Nephron progenitor cell (in vitro differentiated cells): ENCODE data around the gene RAB5B.

Experiments
- DNase-seq: peaks from one replicate; pipeline ENCODE4 v3.0.0; 2021
- H3K27ac Mint-ChIP-seq: 2 replicates; pipeline ENCODE4 v1.8.0; 2021; ENCODE audit warnings: mild to moderate bottlenecking, moderate library complexity, mixed read lengths
- H3K27me3 Mint-ChIP-seq: 2 replicates; pipeline ENCODE4 v1.8.0; 2021; ENCODE audit warnings: mild to moderate bottlenecking, low read depth, mixed read lengths; ENCODE audit not compliant: poor library complexity
- H3K36me3 Mint-ChIP-seq: 2 replicates; pipeline ENCODE4 v1.8.0; 2021; ENCODE audit warnings: low read depth, mixed read lengths
- H3K4me1 Mint-ChIP-seq: 2 replicates; pipeline ENCODE4 v1.8.0; 2021; ENCODE audit warnings: mixed read lengths
- H3K4me3 Mint-ChIP-seq: 2 replicates; pipeline ENCODE4 v1.8.0; 2021; ENCODE audit warnings: mild to moderate bottlenecking, moderate library complexity, mixed read lengths
- H3K9me3 Mint-ChIP-seq: 2 replicates; pipeline ENCODE4 v1.8.0; 2021; ENCODE audit warnings: mild to moderate bottlenecking, moderate library complexity, mixed read lengths
- CTCF ChIP-seq: fragments of 200-600 bp; sonication (generic); IDR thresholded peaks from 2 replicates; pipeline ENCODE4 v1.5.0; 2021; ENCODE audit warnings: antibody characterized with exemption

RAB5B gene

DNA sequence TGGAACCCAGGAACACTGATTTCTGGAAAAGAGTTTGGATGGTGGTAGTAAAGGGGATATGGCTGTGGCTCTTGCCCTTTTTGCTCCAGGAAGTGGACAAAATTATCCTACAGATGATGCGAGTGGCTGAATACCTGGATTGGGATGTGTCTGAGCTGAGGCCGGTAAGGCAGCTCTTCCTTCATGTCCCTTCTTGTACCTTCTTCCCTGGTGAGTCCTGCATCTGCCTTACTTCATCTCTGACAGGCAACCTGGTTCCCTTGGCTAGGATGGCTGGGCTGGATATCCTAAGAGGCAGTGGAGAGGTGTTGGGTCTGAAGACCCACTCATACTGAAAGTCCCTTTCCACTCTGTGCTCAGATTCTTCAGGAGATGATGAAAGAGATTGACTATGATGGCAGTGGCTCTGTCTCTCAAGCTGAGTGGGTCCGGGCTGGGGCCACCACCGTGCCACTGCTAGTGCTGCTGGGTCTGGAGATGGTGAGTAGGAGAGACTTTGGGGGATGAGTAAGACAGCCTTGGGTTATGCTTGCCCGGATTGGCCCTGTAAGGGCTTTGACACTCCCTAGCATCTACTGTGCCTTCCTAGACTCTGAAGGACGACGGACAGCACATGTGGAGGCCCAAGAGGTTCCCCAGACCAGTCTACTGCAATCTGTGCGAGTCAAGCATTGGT, 34.9 kb upstream of the RAB5B start:
- Mint-ChIP-seq H3K9me3 (no peaks in the 10 kb centered on the region), H3K4me1 (peaks cover 21% of the 10 kb centered on the region), H3K27ac (no peak overlapping the region), H3K36me3 (no peaks in the 10 kb centered on the region), H3K4me3 (no peak overlapping the region), H3K27me3 (peaks cover 71% of the 10 kb centered on the region)
- no peak for TF ChIP-seq CTCF
- DNase-seq: no peak

GRCh38 chr12:55940065-55940732, 33.7 kb upstream of the RAB5B start:
- DNase-seq: peak; percentile 86
- no peaks in the 10 kb centered on the region for H3K36me3 Mint-ChIP-seq
- no peaks in the 10 kb centered on the region for H3K9me3 Mint-ChIP-seq
- H3K27ac Mint-ChIP-seq: no peak overlapping the region
- peaks cover 21% of the 10 kb centered on the region for H3K4me1 Mint-ChIP-seq
- TF ChIP-seq CTCF: peak; percentile 82
- H3K27me3 Mint-ChIP-seq: peaks cover 59% of the 10 kb centered on the region
- peak overlapping the region; percentile 63 for H3K4me3 Mint-ChIP-seq

- peaks cover 45% of the 10 kb centered on the region for H3K27me3 Mint-ChIP-seq
- peaks cover 15% of the 10 kb centered on the region for H3K4me1 Mint-ChIP-seq
- DNase-seq: no peak
- no peaks in the 10 kb centered on the region for H3K36me3 Mint-ChIP-seq
- H3K27ac Mint-ChIP-seq: no peak overlapping the region
- H3K4me3 Mint-ChIP-seq: no peak overlapping the region
- TF ChIP-seq CTCF: no peak
- no peaks in the 10 kb centered on the region for H3K9me3 Mint-ChIP-seq
These were observed 31.8 kb upstream of the RAB5B start for GRCh38 chr12:55942055-55942454.

GRCh38 chr12:55942577-55943136, 31.2 kb upstream of the RAB5B start:
- no peak overlapping the region for H3K27ac Mint-ChIP-seq

GRCh38 chr12:55946553-55946952, 27.3 kb upstream of the RAB5B start:
- Mint-ChIP-seq H3K4me1 (peaks cover 6% of the 10 kb centered on the region), H3K9me3 (no peaks in the 10 kb centered on the region), H3K27ac (no peak overlapping the region), H3K36me3 (no peaks in the 10 kb centered on the region), H3K4me3 (no peak overlapping the region), H3K27me3 (peaks cover 25% of the 10 kb centered on the region)
- no peak for TF ChIP-seq CTCF
- no peak for DNase-seq

More at GRCh38 chr12:55942577-55943136, 31.2 kb upstream of the RAB5B start:
- Mint-ChIP-seq H3K27me3 (peaks cover 39% of the 10 kb centered on the region), H3K36me3 (no peaks in the 10 kb centered on the region), H3K9me3 (no peaks in the 10 kb centered on the region), H3K4me3 (no peak overlapping the region), H3K4me1 (peaks cover 15% of the 10 kb centered on the region)
- TF ChIP-seq CTCF: no peak
- no peak for DNase-seq
